Stomach (tissue), 9 donors: ENCODE data around the gene SOCS3. TPM values are rescaled to one million over a fixed set of nuclear protein-coding genes. Genes with fewer than 3 reads are reported as not detected.

Experiments used
- DNase-seq, 2 donors: peaks; one replicate each; pipeline versions ENCODE4 v3.0.0 to v3.0.0-alpha.2; 2013 to 2019
- H3K27ac ChIP-seq, 5 donors: fragments of 200-600 bp in 4 of 5; sonication (generic) in 4 of 5; one replicate each; pipeline ENCODE4 v1.5.1; 2013 to 2019; ENCODE audit warnings: mild to moderate bottlenecking in 1 of 5, moderate library complexity in 1 of 5
- H3K27me3 ChIP-seq, 3 donors: fragments of 200-600 bp; sonication (generic); one replicate each; pipeline ENCODE4 v1.5.1; 2017 to 2019; ENCODE audit warnings: mixed run types in 1 of 3
- H3K36me3 ChIP-seq, 4 donors: fragments of 200-600 bp; sonication (generic); 1 replicate in 3 of 4; 2 replicates in 1 of 4; pipeline ENCODE4 v1.5.1; 2016 to 2019
- H3K4me1 ChIP-seq, 4 donors: fragments of 200-600 bp; sonication (generic); one replicate each; pipeline ENCODE4 v1.5.1; 2016 to 2019
- H3K4me3 ChIP-seq, 4 donors: fragments of 200-600 bp; sonication (generic) in 3 of 4; one replicate each; pipeline ENCODE4 v1.5.1; 2016 to 2019; ENCODE audit warnings: mild to moderate bottlenecking in 1 of 4
- H3K9me3 ChIP-seq, 4 donors: fragments of 200-600 bp; sonication (generic); one replicate each; pipeline ENCODE4 v1.5.1; 2016 to 2019
- EP300 ChIP-seq: sonication (generic); formaldehyde crosslinking; IDR thresholded peaks from one replicate; pipeline ENCODE4 v1.6.1; 2017; ENCODE audit warnings: antibody characterized with exemption
- POLR2A ChIP-seq, 4 donors: fragments of 450-650 bp; IDR thresholded peaks; one replicate each; pipeline ENCODE4 v1.6.1; 2016; ENCODE audit warnings: antibody characterized with exemption in 4 of 4, control low read depth in 2 of 4, mild to moderate bottlenecking in 1 of 4, moderate library complexity in 1 of 4
- POLR2AphosphoS5 ChIP-seq, 3 donors: sonication (generic); formaldehyde crosslinking; IDR thresholded peaks; one replicate each; pipeline ENCODE4 v1.6.1; 2016; ENCODE audit warnings: antibody characterized with exemption in 3 of 3
- WGBS, 5 donors: extraction: QIAGEN DNeasy Blood & Tissue Kit in 3 of 5; methylation state at CpG; one replicate each; pipeline versions ENCODE4 v1.1.5 to v1.1.7; 2013 to 2018; 5-methylcytosine and 5-hydroxymethylcytosine counted together
- intact Hi-C: fragments of 100-400 bp; cut with DNase I; formaldehyde crosslinking; loops from one replicate; pipeline ENCODE4 v1.15.1; 2023; ENCODE audit warnings: low total_unique reads
- polyA plus RNA-seq, 3 donors: library from polyadenylated mRNA; stranded (reverse); fragments of 200-250 nt; gene quantifications; one replicate each; pipeline ENCODE4 v1.2.3, GENCODE V29; 2013
- total RNA-seq, 5 donors: library from RNA; depleted of rRNA; stranded (reverse); fragments of >200 nt; gene quantifications; one replicate each; pipeline versions ENCODE4 v1.1.0 to v1.2.3, GENCODE V29; 2014 to 2016
- TF ChIP-seq, protein P1 (sequence below), 7 experiments: fragments of 450-650 bp in 4 of 7; fragments of 200-600 bp in 3 of 7; sonication (generic) in 3 of 7; IDR thresholded peaks; one replicate each; pipeline ENCODE4 v1.5.1; 2016 to 2019; ENCODE audit warnings: antibody characterized with exemption in 7 of 7, control low read depth in 2 of 7, mild to moderate bottlenecking in 1 of 7
- donor health status: healthy with polysubstance abuse.
- donor health status: Bipolar disorder and iron deficiency.
- donor health status: healthy.

The SOCS3 gene
- total and polyA plus RNA-seq, 8 donors: 18.7 to 62.9 (median 50.1) TPM

- TF ChIP-seq POLR2A (IDR thresholded peaks at IDR 0.05): no peak
- TF ChIP-seq EP300: peak; percentile 78
- peak; percentile 58 to 97 (median 75) for TF ChIP-seq POLR2AphosphoS5 (IDR thresholded peaks at IDR 0.05)
- TF ChIP-seq, protein P1, sequence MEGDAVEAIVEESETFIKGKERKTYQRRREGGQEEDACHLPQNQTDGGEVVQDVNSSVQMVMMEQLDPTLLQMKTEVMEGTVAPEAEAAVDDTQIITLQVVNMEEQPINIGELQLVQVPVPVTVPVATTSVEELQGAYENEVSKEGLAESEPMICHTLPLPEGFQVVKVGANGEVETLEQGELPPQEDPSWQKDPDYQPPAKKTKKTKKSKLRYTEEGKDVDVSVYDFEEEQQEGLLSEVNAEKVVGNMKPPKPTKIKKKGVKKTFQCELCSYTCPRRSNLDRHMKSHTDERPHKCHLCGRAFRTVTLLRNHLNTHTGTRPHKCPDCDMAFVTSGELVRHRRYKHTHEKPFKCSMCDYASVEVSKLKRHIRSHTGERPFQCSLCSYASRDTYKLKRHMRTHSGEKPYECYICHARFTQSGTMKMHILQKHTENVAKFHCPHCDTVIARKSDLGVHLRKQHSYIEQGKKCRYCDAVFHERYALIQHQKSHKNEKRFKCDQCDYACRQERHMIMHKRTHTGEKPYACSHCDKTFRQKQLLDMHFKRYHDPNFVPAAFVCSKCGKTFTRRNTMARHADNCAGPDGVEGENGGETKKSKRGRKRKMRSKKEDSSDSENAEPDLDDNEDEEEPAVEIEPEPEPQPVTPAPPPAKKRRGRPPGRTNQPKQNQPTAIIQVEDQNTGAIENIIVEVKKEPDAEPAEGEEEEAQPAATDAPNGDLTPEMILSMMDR (IDR thresholded peaks at IDR 0.05): no peak
- H3K27ac ChIP-seq: peak overlapping the region; percentile 31 to 95 (median 77)
- no peaks in the 10 kb centered on the region for H3K9me3 ChIP-seq
- DNase-seq: no peak
- no peaks in the 10 kb centered on the region for H3K36me3 ChIP-seq
- no peaks in the 10 kb centered on the region for H3K27me3 ChIP-seq
- intact Hi-C loops: loop anchor here (10.0 kb wide), 1 partner anchor 49 kb away; no protein-coding TSS in a partner anchor
- WGBS, 5 donors: 37 to 54% (median 46%) methylated on average over 9 of the region's 9 CpGs
- H3K4me1 ChIP-seq: peaks cover 15 to 39% (median 26%) of the 10 kb centered on the region in 4 donors
- H3K4me3 ChIP-seq: no peak overlapping the region
Measured at GRCh38 chr17:78375401-78376151, 15.7 kb upstream of the SOCS3 start.

DNA sequence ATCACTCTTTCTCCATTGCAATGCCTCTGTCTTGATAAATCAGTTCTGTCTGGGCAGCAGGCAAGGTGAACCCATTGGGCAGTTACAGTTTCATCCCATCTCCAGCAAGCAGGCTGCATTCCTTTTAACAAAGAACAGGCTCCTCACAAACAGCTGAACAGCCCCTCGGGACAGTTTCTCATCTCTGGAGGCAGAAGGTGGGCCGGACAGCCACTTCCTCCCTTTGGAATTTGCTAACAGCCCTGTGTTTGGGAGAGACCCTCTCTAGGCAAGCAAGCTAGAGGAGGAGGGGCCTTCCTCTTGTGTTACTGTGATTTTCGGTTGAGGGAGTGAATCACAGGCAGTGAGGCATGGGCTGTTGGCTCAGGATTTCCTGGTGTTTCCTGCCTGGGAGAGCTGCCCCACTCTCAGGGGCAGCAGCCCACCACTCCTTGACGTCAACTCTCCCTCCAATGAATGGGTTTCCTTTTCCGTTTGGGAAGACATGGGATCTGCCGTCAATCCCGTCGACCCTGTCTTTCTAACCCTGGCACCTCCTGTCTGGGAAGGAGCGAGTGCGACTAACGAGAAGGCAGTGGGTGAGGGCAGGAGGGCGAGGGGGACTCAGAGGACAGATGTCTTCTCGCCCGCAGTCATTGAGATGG lies 14.9 kb upstream of the SOCS3 start:
- no peak for TF ChIP-seq POLR2A (IDR thresholded peaks at IDR 0.05)
- no peak for TF ChIP-seq EP300
- peak in 1 of 3 donors; percentile 38 for TF ChIP-seq POLR2AphosphoS5 (IDR thresholded peaks at IDR 0.05)
- Histone ChIP-seq H3K4me3 (no peak overlapping the region), H3K27me3 (no peaks in the 10 kb centered on the region), H3K4me1 (peaks cover 8 to 31% (median 18%) of the 10 kb centered on the region in 4 donors), H3K9me3 (no peaks in the 10 kb centered on the region), H3K27ac (peak overlapping the region; percentile 31 to 95 (median 77)), H3K36me3 (no peaks in the 10 kb centered on the region)
- 65 to 71% (median 68%) methylated on average over 12 to 14 of the region's 14 CpGs for WGBS, 5 donors
- intact Hi-C loops: loop anchor here (10.0 kb wide), 1 partner anchor 50 kb away; no protein-coding TSS in a partner anchor
- no peak for DNase-seq

- WGBS, 5 donors: 49 to 72% (median 59%) methylated on average over 5 to 6 of the region's 6 CpGs
- Histone ChIP-seq H3K4me3 (no peak overlapping the region), H3K9me3 (no peaks in the 10 kb centered on the region), H3K27ac (peak overlapping the region in 3 of 5 donors; percentile 70 to 95 (median 94)), H3K4me1 (peaks cover 2 to 25% (median 12%) of the 10 kb centered on the region in 4 donors), H3K27me3 (no peaks in the 10 kb centered on the region), H3K36me3 (no peaks in the 10 kb centered on the region)
- TF ChIP-seq EP300: no peak
- no peak for TF ChIP-seq POLR2A (IDR thresholded peaks at IDR 0.05)
- TF ChIP-seq POLR2AphosphoS5 (IDR thresholded peaks at IDR 0.05): no peak
- TF ChIP-seq, protein P1 (IDR thresholded peaks at IDR 0.05): no peak
- DNase-seq: no peak
- intact Hi-C loops: loop anchor here (10.0 kb wide), 1 partner anchor 51 kb away; no protein-coding TSS in a partner anchor
Measured at GRCh38 chr17:78374189-78374588, 14.3 kb upstream of the SOCS3 start.

DNA sequence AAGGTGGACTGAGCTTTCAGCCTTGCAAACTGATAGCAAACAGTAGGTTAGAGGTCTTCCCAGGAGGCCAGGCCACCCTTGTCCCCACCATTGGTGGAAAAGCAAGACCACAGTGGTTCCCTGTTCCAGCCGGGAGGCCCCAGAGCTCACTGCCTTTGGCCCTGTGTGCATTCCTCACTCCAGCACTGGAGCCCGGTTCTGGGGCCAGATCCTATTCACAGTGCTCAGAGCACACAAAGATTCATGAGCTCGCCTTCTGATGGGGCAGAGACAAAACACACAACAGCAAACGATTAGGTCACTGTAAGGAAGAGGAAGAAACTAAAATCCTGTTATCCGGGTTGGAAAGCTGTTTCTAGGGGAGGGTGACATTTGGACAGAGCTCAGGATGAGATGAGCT lies 13.0 kb upstream of the SOCS3 start:
- Histone ChIP-seq H3K36me3 (no peaks in the 10 kb centered on the region), H3K4me1 (peaks cover 0 to 19% (median 6%) of the 10 kb centered on the region in 4 donors), H3K4me3 (no peak overlapping the region), H3K27me3 (no peaks in the 10 kb centered on the region), H3K27ac (peak overlapping the region in 1 of 5 donors; percentile 3), H3K9me3 (no peaks in the 10 kb centered on the region)
- intact Hi-C loops: loop anchor here (10.0 kb wide), 1 partner anchor 52 kb away; no protein-coding TSS in a partner anchor
- WGBS, 5 donors: 52 to 64% (median 56%) methylated on average over 5 of the region's 5 CpGs
- no peak for DNase-seq
- TF ChIP-seq POLR2AphosphoS5 (IDR thresholded peaks at IDR 0.05): no peak
- no peak for TF ChIP-seq POLR2A (IDR thresholded peaks at IDR 0.05)
- no peak for TF ChIP-seq EP300
- TF ChIP-seq, protein P1 (IDR thresholded peaks at IDR 0.05): no peak
